Breast epithelium (tissue), 3 donors: ENCODE measurements around the gene CAMTA1.

Experiments
- CTCF ChIP-seq, 3 donors: fragments of 450-650 bp; IDR thresholded peaks; one replicate each; pipeline ENCODE4 v1.5.1; 2016 to 2017; ENCODE audit warnings: antibody characterized with exemption in 3 of 3, mild to moderate bottlenecking in 3 of 3, moderate library complexity in 3 of 3
- POLR2A ChIP-seq: fragments of 450-650 bp; IDR thresholded peaks from one replicate; pipeline ENCODE4 v1.6.1; 2016; ENCODE audit warnings: antibody characterized with exemption, mild to moderate bottlenecking, moderate library complexity

GRCh38 chr1:7049913-7050625 is 264.8 kb downstream of the CAMTA1 start:
- no peak for TF ChIP-seq CTCF (IDR thresholded peaks at IDR 0.05)
- no peak for TF ChIP-seq POLR2A
